Neural cell (in vitro differentiated cells): Measurements from ENCODE around the gene NGDN.

Experiments
- EP300 ChIP-seq: fragments of 450-650 bp; conservative IDR thresholded peaks from 2 replicates; pipeline ENCODE4 v1.6.1; 2014; ENCODE audit warnings: antibody characterized with exemption, mild to moderate bottlenecking, moderate library complexity; ENCODE audit not compliant: poor library complexity, severe bottlenecking
- EZH2 ChIP-seq: fragments of 200-600, 300-800 bp; shearing (Covaris generic), sonication (generic); IDR thresholded peaks from 2 replicates; pipeline ENCODE4 v1.6.1; 2014; ENCODE audit warnings: antibody characterized with exemption, low read length, borderline replicate concordance, mild to moderate bottlenecking; ENCODE audit not compliant: insufficient read depth, poor library complexity, severe bottlenecking
- POLR2AphosphoS5 ChIP-seq: IDR thresholded peaks from 2 replicates; pipeline ENCODE4 v1.6.1; 2012
- RAD21 ChIP-seq: fragments of 450-650 bp; conservative IDR thresholded peaks from 2 replicates; pipeline ENCODE4 v1.6.1; 2014; ENCODE audit warnings: antibody characterized with exemption, mild to moderate bottlenecking, moderate library complexity
- SMC3 ChIP-seq: fragments of 450-650 bp; conservative IDR thresholded peaks from 2 replicates; pipeline ENCODE4 v1.6.1; 2014; ENCODE audit warnings: antibody characterized with exemption, mild to moderate bottlenecking, moderate library complexity; ENCODE audit not compliant: poor library complexity
- TAF1 ChIP-seq: IDR thresholded peaks from 2 replicates; pipeline ENCODE4 v1.6.1; 2012; ENCODE audit warnings: low read depth
- TF ChIP-seq, protein P1 (sequence below): fragments of 450-650 bp; IDR thresholded peaks from 2 replicates; pipeline ENCODE4 v1.5.1; 2014; ENCODE audit warnings: antibody characterized with exemption, mild to moderate bottlenecking, moderate library complexity; ENCODE audit not compliant: poor library complexity, severe bottlenecking
- TF ChIP-seq, protein P2 (sequence below): IDR thresholded peaks from 2 replicates; pipeline ENCODE4 v1.6.1; 2012; ENCODE audit warnings: borderline replicate concordance

DNA sequence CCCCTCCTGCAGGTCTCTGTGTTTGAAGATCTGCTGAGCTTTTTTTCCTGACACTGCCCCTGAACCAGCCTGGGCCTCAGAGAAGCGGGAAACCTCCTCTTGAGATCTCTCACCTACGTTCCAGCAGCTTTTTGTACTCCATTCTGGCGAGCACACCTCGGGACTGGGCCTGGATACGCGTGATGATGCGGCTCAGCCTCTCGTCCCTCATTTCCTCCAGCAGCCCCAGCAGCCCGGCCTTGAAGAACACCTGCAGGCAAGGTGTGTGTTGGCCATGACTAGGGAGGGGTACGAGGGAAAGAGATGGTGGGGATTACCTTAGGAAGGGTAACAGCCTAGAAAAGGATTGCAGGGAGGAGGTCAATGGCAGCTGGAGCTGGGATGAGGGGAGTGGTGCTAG, 44.3 kb upstream of the NGDN start:
- TF ChIP-seq, protein P1, sequence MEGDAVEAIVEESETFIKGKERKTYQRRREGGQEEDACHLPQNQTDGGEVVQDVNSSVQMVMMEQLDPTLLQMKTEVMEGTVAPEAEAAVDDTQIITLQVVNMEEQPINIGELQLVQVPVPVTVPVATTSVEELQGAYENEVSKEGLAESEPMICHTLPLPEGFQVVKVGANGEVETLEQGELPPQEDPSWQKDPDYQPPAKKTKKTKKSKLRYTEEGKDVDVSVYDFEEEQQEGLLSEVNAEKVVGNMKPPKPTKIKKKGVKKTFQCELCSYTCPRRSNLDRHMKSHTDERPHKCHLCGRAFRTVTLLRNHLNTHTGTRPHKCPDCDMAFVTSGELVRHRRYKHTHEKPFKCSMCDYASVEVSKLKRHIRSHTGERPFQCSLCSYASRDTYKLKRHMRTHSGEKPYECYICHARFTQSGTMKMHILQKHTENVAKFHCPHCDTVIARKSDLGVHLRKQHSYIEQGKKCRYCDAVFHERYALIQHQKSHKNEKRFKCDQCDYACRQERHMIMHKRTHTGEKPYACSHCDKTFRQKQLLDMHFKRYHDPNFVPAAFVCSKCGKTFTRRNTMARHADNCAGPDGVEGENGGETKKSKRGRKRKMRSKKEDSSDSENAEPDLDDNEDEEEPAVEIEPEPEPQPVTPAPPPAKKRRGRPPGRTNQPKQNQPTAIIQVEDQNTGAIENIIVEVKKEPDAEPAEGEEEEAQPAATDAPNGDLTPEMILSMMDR: no peak
- TF ChIP-seq EZH2 (no peak), EP300 (no peak), POLR2AphosphoS5 (no peak), RAD21 (no peak), TAF1 (no peak), SMC3 (no peak)
- TF ChIP-seq, protein P2, sequence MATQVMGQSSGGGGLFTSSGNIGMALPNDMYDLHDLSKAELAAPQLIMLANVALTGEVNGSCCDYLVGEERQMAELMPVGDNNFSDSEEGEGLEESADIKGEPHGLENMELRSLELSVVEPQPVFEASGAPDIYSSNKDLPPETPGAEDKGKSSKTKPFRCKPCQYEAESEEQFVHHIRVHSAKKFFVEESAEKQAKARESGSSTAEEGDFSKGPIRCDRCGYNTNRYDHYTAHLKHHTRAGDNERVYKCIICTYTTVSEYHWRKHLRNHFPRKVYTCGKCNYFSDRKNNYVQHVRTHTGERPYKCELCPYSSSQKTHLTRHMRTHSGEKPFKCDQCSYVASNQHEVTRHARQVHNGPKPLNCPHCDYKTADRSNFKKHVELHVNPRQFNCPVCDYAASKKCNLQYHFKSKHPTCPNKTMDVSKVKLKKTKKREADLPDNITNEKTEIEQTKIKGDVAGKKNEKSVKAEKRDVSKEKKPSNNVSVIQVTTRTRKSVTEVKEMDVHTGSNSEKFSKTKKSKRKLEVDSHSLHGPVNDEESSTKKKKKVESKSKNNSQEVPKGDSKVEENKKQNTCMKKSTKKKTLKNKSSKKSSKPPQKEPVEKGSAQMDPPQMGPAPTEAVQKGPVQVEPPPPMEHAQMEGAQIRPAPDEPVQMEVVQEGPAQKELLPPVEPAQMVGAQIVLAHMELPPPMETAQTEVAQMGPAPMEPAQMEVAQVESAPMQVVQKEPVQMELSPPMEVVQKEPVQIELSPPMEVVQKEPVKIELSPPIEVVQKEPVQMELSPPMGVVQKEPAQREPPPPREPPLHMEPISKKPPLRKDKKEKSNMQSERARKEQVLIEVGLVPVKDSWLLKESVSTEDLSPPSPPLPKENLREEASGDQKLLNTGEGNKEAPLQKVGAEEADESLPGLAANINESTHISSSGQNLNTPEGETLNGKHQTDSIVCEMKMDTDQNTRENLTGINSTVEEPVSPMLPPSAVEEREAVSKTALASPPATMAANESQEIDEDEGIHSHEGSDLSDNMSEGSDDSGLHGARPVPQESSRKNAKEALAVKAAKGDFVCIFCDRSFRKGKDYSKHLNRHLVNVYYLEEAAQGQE: no peak
